ENCODE measurements around the gene AANAT. TPM values are rescaled to one million over a fixed set of nuclear protein-coding genes. Genes with fewer than 3 reads are reported as not detected.

AANAT gene
- total and polyA plus RNA-seq, 2 donors (not counting 3 experiments of a cell fraction or from before 2014, with no cell fraction given) = not detected

GRCh38 chr17:76441686-76442340 lies 25.6 kb upstream of the AANAT start:
- ChIA-PET CTCF (no interaction called here), POLR2A (no interaction called here)
- H3K4me1 ChIP-seq (ENCODE audit: control insufficient read depth, extremely low read depth, insufficient read depth, low read length) = peaks cover 37% of the 10 kb centered on the region
- intact Hi-C loops (cut with micrococcal nuclease) (no loop called here), dilution Hi-C loops (cut with MboI; ENCODE audit: extremely low pct_ligation_motif_present, low sequenced_read_pairs) (loop anchor here (25.0 kb wide), 1 partner anchor 230 kb away; no protein-coding TSS in a partner anchor)
- no TSS peak for BruUV-seq (replicated peaks)
- no peaks in the 10 kb centered on the region for H4K20me1 ChIP-seq (replicated peaks; ENCODE audit: control insufficient read depth, extremely low read depth, insufficient read depth, low read length)
- no peak overlapping the region for H3K4me3 ChIP-seq (replicated peaks in 1 of 3; ENCODE audit: insufficient read depth in 1 of 3, low read depth in 1 of 3, low read length in 3 of 3)
- peaks cover 70% of the 10 kb centered on the region for H3K79me2 ChIP-seq (ENCODE audit: control insufficient read depth, insufficient read depth, low read length)
- H3K4me2 ChIP-seq (ENCODE audit: insufficient read depth, low read length) = no peak overlapping the region
- no peak for TF ChIP-seq FOS (IDR thresholded peaks at IDR 0.05; ENCODE audit: borderline replicate concordance, insufficient read depth, low read length)
- TF ChIP-seq CTCF (IDR thresholded peaks at IDR 0.05; ENCODE audit: extremely low read depth in 1 of 2, insufficient read depth in 1 of 2, low read depth in 1 of 2, low read length in 2 of 2) = no peak
- TF ChIP-seq POLR2A (IDR thresholded peaks at IDR 0.05; ENCODE audit: low read depth, low read length) = no peak
- TF ChIP-seq GATA2 (IDR thresholded peaks at IDR 0.05; ENCODE audit: insufficient read depth, insufficient read length, low read depth, low read length) = no peak
- TF ChIP-seq POLR2AphosphoS5 (IDR thresholded peaks at IDR 0.05; ENCODE audit: insufficient read depth, low read depth, low read length) = no peak
- no peak for TF ChIP-seq EZH2 (IDR thresholded peaks at IDR 0.05; ENCODE audit: borderline replicate concordance, low read depth, low read length, severe bottlenecking)
- no peak for TF ChIP-seq MAX (IDR thresholded peaks at IDR 0.05; ENCODE audit: insufficient read depth, insufficient read length)
- no peak for TF ChIP-seq MYC (IDR thresholded peaks at IDR 0.05; ENCODE audit: low read depth, low read length)
- TF ChIP-seq JUN (IDR thresholded peaks at IDR 0.05; ENCODE audit: borderline replicate concordance, insufficient read depth, insufficient read length, low read depth) = no peak
- DNase-seq (ENCODE audit: low read depth, low spot score) = no peak
- H2AFZ ChIP-seq (ENCODE audit: low read depth, low read length) = no peak overlapping the region
- H3K27ac ChIP-seq (ENCODE audit: insufficient read depth, low read depth, low read length) = no peak overlapping the region
- H3K9me1 ChIP-seq (replicated peaks; ENCODE audit: control insufficient read depth, extremely low read depth, insufficient read depth, low read length) = no peaks in the 10 kb centered on the region
- no peaks in the 10 kb centered on the region for H3K9me3 ChIP-seq (replicated peaks; ENCODE audit: control insufficient read depth, insufficient read depth, low read length)
- H3K9ac ChIP-seq (replicated peaks; ENCODE audit: extremely low read depth, insufficient read depth, low read length) = no peak overlapping the region
- FAIRE-seq = no peak
- H3K36me3 ChIP-seq (ENCODE audit: control insufficient read depth in 2 of 2, extremely low read depth in 1 of 2, insufficient read depth in 2 of 2, low read length in 2 of 2) = no peaks in the 10 kb centered on the region
- H3K27me3 ChIP-seq (ENCODE audit: control insufficient read depth in 2 of 2, insufficient read depth in 2 of 2, low read length in 2 of 2) = no peaks in the 10 kb centered on the region

All from endothelial cell of umbilical vein (primary cell).